HG03432 (cell line): ENCODE results near the gene ADCYAP1.

Experiments
- ATAC-seq: cut with Tn5 transposase; IDR thresholded peaks from one replicate; pipeline ENCODE4 v1.9.1; 2021; ENCODE audit warnings: mild to moderate bottlenecking, moderate library complexity; ENCODE audit not compliant: unreplicated experiment

The ADCYAP1 gene

DNA sequence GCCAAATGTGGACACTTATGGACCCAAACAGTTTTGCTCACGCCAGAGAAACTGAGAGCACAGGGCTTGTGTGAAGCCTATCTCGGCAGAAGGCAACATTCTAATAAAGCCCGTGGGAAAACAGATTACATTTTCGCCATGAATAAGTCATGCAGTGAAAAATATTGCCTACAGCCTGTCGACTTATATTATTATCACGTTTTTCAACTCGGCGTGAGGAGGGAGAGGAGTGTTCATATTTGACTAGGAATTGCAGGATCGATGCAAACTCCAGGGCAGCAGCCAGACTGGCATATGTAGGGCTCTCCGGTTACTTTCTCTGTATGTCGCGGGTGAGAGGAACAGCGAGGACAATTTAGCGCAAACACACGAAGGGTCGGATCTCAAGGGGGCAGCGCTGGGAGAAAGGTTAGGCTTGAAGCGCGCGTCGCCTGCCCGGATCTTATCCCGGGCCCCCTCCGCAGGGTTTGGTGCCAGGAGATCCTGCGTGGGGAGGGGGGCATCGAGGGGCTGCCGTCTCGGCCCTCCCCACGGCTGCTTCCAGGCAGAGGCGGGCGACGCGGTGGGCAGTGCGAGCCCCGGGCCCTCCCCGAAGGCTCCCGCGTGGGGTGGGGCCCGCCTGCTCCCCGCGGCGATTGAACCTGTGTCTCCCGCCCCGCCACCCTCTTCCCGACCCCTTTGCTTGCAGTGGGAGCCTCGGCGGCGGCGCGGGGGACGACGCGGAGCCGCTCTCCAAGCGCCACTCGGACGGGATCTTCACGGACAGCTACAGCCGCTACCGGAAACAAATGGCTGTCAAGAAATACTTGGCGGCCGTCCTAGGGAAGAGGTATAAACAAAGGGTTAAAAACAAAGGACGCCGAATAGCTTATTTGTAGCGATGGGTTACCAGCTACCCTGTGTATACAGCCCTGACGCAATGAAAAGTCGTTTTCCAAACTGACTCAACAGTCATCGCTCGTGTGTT is 4.4 kb downstream of the ADCYAP1 start:
- no peak for ATAC-seq

DNA sequence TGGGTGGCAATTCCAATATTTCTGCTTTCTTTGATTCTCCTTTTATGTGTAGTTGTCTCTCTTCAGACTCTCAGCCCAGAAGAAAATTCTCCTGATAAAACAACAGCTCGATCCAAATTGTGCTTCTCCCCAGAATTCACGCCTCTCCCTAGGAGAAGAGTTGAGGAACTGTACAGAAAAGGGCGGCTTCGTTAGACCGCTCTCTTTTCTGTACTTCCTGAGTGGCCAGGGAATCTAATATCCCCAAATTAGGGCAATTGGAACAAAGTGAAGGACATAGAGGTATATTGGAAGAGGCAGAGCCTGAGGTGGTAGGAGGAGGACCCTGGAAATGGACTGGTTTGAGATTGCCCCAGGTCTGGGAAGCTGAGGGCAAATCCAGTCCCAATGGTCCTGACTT is 5.6 kb downstream of the ADCYAP1 start:
- no peak for ATAC-seq

DNA sequence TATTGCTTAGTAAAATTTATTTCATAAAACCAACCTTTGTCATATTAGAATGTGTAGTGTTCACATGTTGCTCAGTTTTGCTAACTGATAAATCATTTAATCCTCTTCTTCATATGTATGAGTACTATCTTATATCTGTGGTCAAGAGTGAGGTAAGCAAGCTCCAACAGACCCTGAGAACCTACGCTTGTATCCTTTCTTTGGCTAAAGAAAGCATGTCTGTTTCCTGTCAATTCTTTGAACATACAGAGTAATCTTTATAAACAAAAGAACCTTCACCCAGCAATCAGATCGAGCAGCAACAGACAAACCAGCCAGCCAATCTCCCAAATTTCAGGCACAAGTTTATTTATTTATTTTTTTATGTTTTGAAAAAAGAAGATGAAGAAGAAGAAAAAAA is 6.4 kb downstream of the ADCYAP1 start:
- ATAC-seq, result no peak

DNA sequence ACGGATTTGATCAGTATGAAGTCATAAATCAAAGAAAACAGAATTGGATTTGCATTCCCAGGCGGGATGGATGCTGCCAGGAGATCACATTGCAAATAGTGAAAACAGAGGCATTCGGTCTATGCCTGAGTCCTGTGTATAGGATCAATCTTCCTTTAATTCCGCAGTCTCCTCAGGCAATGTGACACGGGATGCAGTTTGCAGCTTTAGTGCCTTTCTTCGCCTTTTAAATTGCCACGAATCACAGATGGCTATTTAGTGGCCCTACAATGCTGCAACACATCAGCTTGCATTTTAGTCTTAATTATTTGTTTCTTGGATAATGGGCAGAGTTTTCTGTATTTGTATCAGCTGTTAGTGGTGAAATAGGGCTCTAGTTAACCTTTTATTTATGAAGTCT is 6.8 kb downstream of the ADCYAP1 start:
- ATAC-seq, result no peak

DNA sequence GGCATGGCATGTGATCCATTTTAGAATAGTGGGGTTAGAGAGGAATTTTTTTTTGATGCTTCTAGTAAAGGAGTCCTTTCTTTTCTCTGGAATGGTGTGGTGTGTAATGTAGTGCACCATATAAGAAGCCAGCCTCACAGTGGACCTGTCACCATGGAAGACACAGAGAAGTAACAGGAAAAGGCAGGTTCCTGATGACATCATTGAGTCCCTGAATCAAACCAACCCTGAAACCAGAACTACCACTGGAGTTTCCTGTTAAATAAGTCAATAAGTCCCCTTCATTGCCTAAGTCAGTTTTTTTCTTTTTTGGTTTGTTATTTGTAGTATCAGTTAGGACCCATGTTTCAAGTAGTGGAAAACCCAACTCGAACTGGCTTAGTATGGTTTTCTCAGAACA is 11.9 kb downstream of the ADCYAP1 start:
- no peak for ATAC-seq

DNA sequence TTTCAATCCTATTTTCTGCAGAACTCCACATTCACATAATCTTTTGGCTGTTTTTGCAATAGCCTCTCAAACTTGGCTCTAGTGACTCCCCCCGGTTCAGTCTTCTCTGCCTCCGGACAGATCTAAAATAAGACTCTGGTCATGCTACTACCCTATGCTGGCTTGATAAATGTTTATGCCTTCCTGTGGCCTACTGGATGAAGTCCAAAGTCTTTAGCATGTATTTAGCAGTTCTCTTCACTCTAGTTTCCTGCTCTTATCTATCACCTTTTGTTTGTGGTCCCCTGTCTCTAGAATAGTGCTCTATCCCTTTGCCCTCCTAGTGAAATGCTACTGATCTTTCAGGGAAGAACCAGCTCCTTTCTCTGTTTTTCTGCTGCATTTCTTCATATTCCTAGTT is 14.4 kb downstream of the ADCYAP1 start:
- ATAC-seq, result no peak

DNA sequence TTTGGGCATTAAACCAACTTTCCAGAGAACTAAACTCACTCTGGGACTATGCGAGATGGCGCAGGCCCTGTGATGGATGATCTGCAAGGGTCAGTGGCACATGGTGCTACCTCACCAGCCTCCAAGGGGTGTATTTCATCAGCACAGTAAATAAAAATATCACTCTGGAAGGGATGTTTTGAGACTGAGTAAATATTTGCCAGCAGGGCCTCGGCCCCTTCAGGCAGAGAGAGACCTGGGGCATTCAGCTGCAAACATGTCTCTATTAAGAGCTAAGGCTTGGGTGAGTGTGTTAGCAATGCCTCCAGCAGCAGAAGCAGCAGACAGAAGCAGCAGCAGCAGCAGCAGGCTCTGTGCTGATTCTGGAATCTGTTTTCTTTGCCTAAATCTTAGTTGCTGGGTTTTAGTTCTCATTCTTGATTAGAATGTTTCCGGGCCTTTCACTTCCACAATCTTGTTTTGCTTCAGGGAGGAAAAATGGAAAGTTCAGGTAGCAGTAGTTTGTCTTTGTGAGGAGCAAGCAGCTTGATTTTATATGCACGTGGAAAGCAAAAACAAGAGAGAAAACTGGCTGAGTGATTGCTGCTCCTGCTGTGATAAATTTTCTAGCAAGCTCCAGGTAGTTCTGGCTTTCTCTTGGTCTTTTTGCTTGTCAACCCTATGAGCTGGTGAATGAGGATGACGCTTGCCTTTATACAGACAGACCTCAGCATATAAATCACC is 18.6 kb downstream of the ADCYAP1 start:
- no peak for ATAC-seq

DNA sequence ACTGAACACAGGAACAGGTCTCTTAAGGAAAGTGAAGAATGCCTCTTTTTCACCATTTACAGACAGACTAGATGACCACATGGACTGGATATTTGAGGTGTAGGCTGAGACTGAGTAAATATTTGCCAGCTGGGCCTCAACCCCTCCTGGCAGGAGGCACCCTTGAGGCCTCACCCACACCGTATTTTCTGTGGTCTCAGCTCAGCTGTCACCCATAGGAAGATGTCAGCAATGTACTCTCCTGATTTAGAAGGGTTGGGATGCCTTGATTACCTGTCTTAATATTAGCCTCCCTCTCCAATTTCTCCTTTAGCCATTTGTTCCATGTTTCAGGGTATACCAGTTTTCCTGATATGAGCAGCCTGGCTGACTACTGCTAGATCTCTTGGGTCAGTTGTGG is 20.3 kb downstream of the ADCYAP1 start:
- no peak for ATAC-seq

DNA sequence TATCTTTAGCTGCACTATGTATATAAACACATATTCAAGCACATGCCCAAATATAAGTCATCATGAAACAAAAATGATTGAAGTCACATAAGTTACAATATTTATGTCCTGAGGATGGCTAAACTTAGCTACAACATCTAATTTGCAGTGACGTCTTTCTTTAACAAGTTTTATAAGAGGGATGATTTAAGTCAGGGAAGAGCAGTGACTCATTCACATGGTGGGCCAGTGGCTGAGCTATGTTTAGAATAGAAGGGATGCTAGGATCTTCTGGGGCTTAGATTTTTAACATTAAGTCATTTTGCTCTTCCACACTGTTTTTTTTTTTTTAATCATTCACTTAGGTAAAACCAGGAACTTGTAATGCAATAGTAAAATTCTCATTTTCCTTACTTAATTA is 22.3 kb downstream of the ADCYAP1 start:
- ATAC-seq, result no peak

DNA sequence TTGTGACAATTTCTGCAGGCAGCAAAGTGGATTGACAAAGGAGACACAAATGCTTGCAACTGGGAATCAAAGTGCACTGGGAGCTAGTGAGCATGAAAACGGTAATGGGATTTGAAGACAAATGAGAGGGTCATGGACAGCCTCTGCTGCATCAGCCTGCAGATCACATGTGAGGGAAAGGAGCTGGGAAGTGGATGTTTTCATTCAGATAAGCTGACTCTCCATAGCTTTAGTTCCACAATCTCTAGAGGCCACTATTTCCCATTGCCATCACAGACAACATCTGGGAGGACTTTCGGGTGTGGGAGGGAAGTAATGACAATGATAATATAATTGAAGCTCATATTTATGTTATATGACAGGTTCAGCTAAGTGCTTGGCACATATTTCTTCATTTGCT is 28.4 kb downstream of the ADCYAP1 start:
- no peak for ATAC-seq

DNA sequence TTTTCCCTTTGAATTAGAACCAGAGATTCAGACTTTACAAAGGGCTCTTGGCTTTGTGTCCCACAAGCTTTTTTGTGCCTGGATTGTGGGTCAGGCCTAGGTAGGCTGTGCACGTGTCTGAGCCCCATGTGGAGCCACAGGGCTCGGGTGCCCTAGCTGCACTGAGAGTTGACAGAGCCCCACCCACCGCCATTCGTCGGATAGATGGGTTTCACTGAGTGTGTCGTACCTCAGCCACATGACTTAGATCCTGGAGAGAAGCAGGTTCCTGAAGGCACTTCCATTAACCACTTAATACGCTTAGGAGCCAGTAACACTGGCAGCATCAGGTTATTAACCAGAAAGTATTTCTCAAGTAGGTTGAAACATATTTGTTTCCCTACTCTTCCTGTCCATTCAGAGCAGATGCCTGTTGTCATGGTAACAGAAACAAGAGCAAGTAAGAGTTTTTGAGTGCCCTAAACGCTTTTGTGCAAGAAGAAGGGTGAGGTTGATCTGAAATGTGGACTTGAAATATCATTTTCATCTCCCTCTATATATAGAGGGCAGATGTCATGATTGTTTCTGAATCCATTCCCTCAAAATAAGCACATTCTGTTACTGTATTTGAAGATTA is 30.0 kb downstream of the ADCYAP1 start:
- no peak for ATAC-seq

DNA sequence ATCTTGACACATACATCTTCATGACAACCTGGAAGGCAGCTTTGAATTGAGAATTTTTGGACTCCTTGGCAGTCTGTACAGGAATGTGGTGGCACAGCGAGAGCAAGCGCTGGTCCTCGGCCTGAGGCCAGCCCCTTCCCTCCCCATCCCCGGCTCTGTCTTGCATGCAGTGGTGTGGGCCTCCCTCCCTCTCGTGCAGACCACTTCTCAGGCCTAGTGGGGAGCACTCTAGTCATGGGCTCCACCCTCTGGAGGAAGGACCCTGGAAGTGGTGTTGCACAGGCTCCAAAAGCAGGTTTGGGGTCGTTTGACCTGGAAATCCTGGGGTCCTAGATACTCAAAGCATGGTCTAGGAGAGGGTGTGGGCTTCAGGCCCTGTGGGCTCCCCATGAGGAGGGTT is 32.3 kb downstream of the ADCYAP1 start:
- no peak for ATAC-seq

DNA sequence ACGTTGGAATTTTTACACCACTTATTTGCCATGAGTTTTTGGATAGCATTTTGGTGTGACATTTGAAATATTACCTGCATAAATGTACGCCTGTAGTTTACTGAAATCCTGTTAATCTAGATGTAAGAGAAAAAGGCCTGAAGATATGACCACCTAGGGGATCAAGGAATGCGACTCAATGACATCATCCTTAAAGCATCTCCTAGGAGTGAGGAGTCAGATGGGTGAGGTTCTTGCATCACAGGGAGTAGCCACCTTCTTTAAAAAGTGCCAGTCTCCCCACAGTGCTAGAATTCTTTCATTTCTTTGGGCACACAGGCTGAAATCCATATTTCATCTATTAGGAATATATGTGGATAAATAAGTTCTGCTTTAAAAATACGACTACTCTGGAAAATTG is 34.5 kb downstream of the ADCYAP1 start:
- ATAC-seq, result no peak

DNA sequence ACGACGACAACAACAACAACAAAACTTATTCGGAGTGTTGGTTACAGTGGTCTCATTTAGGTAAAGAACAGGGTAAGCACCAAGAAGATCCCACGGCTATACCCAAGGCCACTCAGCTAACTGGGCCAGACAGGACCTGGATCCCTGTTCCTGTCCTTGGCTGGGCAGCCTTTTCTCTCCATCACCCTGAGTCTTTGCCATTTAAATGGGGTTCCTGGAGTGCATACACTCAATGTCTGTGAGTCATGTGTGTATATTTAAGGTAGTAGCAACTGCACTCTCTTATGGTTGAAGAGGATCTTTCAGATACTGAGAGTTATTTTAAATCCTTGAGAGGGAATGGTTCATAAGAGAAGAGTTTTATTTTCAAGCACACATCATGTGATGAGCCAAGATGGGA is 35.3 kb downstream of the ADCYAP1 start:
- no peak for ATAC-seq

DNA sequence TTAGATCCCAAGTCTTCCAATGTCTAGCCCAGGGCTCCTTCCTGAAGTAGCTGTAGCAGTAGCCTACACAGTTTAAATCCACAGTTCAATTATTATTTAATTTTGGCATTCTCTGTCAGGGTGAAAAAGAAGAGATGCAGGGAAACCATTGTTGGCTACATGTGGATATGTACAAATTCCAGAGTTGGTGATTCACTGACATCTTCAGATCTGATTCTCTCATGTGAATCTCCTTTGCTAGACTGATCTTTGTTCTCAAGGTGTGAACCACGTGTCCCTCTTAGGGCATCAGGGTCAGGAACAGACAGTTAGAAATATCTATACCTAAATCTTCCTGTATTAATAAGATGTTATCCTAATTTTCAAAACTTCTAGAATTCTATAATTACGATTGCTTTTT is 36.7 kb downstream of the ADCYAP1 start:
- ATAC-seq, result no peak

DNA sequence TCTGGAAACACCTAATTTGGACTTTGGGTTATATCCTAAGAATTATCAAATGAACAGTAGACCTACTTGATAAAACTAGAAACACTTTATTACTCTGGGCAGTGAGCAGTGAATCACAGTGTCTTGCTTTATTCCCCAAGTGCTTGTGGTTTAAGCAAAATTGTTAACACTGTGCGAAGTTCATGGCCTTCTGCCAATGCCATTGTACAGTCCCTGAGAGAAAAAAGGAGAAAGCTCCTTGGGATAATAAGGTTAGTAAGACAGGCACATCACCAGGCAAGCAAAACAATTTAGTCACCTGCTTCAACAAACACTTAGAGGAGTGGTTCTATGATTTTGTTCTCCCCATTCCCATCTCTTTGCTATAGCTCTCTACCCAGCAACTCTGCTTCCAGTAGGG is 39.8 kb downstream of the ADCYAP1 start:
- ATAC-seq, result no peak

DNA sequence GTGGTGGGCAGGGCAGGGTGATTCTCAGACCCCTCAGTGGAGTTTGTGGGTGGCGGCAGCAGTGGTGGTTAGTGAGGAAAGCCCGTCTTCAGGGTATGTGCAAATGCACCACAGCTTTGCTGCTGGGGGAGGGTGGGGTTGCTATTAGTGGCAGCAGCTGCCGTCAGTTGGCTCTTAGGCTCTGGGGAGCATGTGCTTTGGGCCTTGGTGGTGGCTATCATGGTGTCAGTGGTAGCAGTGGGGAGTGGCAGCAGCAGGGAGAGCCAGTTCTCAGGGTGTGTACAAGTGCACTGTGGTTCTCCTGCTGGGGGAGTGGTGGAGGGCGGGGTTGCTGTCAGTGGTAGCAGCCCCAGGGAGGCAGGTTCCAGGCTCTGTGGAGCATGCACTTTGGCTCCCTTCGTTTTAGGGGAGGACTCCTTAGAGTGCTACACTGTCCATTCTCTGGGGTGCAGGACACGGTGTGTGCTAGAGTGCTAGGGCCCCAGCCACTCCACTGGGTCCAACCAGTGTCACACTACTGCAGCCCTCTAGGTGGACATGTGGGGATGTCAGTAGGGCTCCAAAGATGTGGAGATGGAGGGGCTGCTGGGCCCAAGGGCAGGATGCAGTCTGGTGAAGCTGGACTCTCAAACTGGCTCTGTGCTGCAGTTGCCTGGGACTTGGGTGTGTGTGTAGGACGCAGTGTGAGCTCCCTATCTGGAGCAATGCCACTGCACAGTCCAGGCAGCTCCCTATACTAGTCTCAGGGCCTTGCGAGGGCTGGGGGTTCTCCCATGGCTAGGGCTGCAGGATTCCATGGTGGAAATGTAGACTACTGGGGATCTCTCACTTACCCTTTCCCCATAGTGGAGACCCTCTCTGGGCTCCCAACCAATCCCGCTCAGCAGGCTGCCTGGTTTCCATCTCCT is 45.3 kb downstream of the ADCYAP1 start:
- ATAC-seq, result no peak

DNA sequence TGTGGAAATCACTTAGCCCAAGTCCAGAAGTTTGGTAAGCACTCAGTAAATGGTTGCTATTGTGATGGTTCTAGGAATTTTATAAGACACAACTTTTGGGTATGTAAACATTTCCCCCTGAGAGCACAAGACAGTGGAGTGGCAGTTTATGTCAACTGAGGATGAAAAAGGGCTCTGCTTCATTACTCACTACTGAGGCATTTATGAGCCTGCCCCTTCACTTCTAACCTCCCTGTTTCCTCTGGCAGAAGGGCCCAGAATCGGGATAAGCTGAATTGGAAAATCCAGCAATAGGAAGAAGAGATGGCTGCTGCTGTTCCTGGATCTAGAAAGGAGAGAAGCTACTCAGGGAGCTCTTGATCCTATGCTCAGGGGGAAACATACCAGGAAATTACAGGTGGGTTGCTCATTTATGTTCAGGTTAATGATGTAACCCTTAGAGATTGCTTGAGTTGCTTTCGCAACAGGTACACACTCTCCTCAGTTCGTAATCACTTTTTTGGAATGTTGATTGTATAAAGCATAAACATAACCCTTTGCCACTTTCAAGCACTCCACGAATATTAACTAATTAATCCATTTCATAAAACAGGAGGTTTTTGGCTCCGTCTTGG is 46.3 kb downstream of the ADCYAP1 start:
- no peak for ATAC-seq

DNA sequence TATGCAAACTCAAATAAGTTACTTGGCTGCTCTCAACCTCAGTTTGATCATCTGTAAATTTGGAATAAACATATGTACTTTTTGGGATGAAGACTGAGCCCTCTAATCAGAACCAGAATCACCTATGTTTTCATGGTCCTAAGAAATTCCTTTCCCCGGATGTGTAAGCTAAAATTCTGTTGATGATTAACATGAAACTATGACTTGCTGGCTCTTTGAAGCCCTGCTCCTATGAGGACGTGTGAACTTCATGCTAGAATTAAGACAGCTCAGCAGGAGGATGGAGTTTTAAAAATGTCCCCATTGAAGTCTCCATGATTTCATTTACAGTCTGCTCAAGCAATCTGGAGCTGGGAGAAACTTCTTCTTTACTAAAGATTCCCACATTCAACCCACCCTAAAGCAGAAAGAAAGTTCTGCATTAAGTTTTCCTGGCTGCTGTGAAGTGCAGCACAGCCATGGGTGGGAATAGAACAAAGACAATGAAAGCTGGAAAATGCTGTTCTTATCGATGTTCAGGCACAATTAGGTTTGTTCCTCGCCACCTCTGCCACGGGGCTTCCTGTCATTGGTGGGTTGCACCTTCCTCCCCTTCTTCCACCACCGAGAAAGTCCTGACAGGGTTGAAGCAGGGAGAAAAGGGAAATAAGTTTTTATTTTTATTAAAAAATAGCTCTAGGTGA is 50.9 kb downstream of the ADCYAP1 start:
- ATAC-seq, result no peak

DNA sequence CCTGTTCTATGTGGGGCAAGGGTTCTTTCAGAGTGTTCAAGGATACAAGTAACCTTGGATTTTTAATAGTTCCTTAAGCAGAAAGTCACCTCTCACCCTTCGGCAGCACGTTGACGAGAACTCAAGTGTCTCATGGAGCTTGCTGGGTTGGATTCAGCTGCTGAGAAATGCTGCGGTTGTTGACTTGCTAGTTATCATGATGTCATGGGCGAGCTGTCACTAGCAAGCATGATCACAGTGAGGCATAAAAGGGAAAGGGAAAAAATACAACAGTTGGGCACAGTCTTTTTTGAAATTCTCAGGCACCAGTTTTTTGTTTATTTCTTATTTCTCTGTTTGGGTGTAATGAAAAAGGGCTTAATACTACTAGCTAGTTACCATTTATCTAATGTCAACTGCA is 53.2 kb downstream of the ADCYAP1 start:
- ATAC-seq, result no peak
